DND-41 (cell line): ENCODE data around the gene PRKAG2.

Experiments used
- EZH2 ChIP-seq: IDR thresholded peaks from 3 replicates; pipeline ENCODE4 v1.6.1; 2012; ENCODE audit warnings: borderline replicate concordance, low read depth, mild to moderate bottlenecking, moderate library complexity, low read length, inconsistent platforms; ENCODE audit not compliant: severe bottlenecking
- TF ChIP-seq, protein P1 (sequence below): IDR thresholded peaks from 2 replicates; pipeline ENCODE4 v1.5.1; 2012; ENCODE audit warnings: borderline replicate concordance, low read length, moderate library complexity, mild to moderate bottlenecking; ENCODE audit not compliant: poor library complexity, severe bottlenecking; ENCODE audit errors: extremely low read depth

DNA sequence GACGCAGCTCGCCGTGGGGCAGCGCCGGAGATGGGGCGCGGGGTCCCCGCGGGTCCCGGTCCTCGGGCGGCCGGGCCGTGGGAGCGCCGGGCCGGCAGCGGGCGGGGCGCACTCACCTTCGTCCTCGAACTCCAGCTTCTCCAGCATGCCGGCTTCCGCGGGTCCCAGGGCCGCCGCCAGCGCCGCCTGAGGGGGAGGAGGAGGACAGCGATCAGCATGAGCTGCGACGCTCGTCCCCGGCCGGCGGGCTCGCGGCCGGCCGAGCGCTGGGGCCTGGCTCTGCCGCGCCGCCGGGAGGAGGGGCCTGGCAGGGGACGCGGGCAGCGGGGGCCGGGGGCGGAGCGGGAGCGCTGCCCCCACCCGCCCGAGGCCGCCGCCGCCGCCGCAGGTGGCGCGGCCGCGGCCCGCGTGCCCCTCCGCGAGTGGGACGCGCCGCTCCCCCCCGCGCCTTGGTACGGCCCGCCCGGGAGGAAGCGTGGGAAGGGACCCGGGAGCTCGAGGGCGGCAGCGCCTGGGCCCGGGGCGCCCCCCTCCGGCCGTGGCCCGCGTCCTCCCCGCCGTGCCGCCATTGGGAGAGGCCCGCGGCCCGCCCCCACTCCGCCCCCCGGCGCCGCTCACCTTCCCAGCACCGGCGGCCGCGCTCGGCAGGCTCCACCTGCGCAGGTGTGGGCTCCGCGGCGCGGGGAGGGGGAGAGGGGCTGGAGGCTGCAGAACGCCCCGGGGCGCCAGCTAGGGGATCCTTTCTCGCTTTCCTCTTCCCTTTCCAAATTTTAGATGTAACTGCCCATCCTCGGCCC lies 244.8 kb downstream of the PRKAG2 start:
- TF ChIP-seq, protein P1, sequence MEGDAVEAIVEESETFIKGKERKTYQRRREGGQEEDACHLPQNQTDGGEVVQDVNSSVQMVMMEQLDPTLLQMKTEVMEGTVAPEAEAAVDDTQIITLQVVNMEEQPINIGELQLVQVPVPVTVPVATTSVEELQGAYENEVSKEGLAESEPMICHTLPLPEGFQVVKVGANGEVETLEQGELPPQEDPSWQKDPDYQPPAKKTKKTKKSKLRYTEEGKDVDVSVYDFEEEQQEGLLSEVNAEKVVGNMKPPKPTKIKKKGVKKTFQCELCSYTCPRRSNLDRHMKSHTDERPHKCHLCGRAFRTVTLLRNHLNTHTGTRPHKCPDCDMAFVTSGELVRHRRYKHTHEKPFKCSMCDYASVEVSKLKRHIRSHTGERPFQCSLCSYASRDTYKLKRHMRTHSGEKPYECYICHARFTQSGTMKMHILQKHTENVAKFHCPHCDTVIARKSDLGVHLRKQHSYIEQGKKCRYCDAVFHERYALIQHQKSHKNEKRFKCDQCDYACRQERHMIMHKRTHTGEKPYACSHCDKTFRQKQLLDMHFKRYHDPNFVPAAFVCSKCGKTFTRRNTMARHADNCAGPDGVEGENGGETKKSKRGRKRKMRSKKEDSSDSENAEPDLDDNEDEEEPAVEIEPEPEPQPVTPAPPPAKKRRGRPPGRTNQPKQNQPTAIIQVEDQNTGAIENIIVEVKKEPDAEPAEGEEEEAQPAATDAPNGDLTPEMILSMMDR: no peak
- TF ChIP-seq EZH2: no peak
